WI38 (cell line): Measurements from ENCODE around the gene MEG3.

Source experiments
- H3K4me3 ChIP-seq: 2 replicates; pipeline ENCODE4 v1.5.1; 2011; ENCODE audit warnings: low read depth, mild to moderate bottlenecking, control low read depth, low read length
- TF ChIP-seq, protein P1 (sequence below): IDR thresholded peaks from 2 replicates; pipeline ENCODE4 v1.5.1; 2012; ENCODE audit warnings: low read depth, mild to moderate bottlenecking, control low read depth, low read length

The MEG3 gene

DNA sequence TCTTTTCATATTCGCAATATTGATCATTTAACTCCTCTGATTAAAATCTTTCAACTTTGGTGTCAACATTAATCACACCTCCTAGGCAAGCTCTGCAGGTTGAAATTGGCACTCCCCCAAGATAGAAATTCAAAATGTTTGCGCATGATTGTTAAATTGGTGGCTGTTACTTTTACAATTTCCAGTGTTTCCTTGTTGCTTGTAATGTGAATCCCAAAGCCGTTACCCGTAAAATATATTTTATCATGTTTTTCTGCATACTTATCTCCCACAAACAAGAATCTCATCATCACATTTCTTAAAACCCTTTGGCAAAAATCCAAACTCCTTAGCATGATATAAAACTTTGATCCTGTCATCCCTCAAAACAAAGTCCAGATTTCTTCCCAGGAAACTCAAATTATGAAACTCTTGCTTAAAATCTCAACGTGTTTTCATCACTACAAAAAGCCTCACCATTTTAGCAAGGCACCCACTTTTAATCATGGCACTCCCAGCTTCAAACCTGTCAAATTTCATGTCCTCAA lies 62.9 kb downstream of the MEG3 start:
- TF ChIP-seq, protein P1, sequence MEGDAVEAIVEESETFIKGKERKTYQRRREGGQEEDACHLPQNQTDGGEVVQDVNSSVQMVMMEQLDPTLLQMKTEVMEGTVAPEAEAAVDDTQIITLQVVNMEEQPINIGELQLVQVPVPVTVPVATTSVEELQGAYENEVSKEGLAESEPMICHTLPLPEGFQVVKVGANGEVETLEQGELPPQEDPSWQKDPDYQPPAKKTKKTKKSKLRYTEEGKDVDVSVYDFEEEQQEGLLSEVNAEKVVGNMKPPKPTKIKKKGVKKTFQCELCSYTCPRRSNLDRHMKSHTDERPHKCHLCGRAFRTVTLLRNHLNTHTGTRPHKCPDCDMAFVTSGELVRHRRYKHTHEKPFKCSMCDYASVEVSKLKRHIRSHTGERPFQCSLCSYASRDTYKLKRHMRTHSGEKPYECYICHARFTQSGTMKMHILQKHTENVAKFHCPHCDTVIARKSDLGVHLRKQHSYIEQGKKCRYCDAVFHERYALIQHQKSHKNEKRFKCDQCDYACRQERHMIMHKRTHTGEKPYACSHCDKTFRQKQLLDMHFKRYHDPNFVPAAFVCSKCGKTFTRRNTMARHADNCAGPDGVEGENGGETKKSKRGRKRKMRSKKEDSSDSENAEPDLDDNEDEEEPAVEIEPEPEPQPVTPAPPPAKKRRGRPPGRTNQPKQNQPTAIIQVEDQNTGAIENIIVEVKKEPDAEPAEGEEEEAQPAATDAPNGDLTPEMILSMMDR = no peak
- H3K4me3 ChIP-seq = no peak overlapping the region

GRCh38 chr14:100889641-100890040 lies 63.7 kb downstream of the MEG3 start:
- TF ChIP-seq, protein P1 = no peak
- H3K4me3 ChIP-seq = no peak overlapping the region

DNA sequence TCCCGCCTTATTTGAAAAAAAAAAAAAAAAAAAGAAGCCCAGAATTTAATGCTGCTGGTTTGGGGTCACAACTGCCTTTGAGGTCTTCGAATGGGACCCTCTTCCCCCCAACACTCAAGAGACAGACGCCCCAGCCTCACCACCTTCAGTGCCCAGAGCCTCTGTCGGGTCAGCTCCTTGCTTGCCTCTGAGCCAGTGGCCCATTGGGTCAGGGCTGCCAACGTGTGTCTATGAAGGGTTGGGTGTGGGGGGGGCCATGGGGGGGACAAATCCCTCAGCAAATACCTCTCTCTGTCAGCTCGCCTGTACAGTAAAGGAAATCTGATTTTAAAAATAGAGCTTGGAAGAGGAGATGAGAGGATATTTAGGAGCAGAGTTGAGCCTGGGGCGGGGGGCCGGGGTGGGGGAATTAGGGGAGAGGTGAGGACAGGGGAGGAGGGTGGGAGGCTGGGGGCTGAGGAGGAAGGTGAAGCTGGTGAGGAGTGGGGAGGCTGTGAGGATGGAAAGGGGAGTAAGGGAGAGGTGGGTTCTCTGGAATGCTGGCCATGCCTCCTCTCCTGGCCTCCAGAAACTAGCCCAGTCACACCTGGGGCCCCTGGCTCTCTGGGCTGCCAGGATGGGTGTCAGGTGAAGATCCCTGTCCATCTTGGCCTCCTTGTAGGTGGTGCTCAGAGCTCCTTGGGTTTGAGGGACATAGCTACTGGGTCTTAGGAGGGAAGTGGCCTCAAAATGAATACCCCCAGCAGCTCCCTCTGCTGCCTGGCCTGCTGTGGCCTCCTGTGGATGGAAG lies 64.3 kb downstream of the MEG3 start:
- no peak overlapping the region for H3K4me3 ChIP-seq
- TF ChIP-seq, protein P1 = no peak

- TF ChIP-seq, protein P1 = no peak
- H3K4me3 ChIP-seq = no peak overlapping the region
Observed at GRCh38 chr14:100891051-100891450, 65.1 kb downstream of the MEG3 start.

DNA sequence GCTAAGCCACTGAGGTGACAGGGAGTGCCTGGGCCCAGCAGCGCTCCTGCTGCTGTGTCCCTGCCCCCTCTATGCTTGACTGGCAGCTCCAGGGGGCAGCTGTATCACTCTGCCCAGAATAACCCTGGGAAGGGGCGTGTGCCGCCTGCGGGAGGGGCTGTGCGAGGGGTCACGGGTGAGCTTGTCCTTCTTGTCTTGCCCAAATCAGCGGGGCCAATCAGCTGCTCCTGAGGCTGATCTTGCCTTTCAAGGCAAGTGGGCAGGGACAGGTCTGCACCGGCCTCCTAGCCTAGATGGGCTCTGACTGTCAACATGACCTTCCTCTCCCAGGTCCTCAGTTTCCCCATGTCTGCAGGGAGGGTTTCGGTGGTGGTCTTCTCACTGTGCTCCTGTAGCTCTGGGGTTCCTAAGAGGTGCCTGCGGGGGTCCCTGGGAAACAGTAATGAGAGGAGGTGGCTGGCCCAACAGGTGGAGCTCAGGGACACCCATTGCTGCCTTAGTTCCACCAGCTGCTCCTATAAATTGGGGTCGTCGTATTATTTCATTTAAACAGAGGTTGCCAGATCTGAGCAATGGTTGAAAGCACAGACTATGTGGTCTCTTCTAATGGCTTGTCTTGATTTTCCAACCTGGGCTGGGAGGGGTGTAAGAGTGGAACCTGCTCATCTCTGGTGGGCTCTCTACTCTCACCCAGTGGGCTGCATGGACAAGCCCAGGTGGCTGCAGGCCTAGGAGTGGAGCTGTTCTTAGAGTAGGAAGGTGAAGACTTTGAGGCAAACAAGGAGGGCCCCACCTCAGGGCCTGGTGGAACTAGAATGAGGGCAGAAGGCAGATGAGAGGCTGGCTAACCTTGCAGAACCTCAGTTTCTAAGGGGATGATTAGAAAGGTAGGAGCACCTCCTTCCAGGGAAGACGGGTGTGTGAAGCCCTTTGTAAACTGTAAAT lies 65.9 kb downstream of the MEG3 start:
- TF ChIP-seq, protein P1 = no peak
- H3K4me3 ChIP-seq = no peak overlapping the region

DNA sequence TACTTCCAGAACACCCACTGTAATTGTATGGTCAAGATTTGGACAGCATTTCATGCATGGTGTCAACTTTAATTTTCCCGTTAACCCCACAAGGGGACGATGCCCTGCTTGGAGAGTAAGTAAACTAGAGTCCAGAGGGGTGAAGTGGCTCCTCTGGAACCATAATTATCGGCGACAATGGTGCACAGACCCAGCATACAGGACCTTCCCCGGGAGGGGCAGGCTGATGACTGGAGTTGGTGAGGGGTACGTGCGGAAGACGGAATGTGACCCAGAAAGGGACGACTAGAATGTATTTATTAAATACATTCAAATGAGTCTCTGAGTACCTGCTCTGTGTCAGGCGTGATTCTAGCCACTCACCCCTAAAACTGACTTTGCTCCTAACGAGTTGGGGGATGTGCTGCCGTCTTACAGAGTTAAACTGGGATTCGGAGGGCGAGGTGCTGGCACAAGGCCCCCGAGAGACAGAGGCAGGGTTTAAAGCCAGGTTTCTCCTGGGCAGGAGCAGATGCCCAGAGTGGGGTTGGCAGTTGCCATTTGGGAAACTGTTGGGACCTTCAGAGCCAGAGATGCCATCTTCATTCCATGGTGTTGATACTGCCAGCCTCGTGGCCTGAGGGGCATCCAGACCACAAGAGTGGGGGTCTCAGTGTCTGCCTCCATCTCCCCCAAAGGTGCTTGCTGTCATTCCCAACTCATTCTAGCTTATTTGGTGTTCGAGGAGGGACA lies 66.7 kb downstream of the MEG3 start:
- no peak overlapping the region for H3K4me3 ChIP-seq
- TF ChIP-seq, protein P1 = no peak
